Fibroblast of peridontal ligament (primary cell): ENCODE results near the gene RAB10.
"Not testable (repeated sequence)": the region's sequence is repeated elsewhere in the genome, so short reads cannot be mapped to it uniquely, and the experiment has no call there.

ENCODE experiments used
- DNase-seq: peaks from one replicate; pipeline ENCODE4 v3.0.0-alpha.2; 2010; ENCODE audit errors: extremely low read depth

RAB10 gene

DNA sequence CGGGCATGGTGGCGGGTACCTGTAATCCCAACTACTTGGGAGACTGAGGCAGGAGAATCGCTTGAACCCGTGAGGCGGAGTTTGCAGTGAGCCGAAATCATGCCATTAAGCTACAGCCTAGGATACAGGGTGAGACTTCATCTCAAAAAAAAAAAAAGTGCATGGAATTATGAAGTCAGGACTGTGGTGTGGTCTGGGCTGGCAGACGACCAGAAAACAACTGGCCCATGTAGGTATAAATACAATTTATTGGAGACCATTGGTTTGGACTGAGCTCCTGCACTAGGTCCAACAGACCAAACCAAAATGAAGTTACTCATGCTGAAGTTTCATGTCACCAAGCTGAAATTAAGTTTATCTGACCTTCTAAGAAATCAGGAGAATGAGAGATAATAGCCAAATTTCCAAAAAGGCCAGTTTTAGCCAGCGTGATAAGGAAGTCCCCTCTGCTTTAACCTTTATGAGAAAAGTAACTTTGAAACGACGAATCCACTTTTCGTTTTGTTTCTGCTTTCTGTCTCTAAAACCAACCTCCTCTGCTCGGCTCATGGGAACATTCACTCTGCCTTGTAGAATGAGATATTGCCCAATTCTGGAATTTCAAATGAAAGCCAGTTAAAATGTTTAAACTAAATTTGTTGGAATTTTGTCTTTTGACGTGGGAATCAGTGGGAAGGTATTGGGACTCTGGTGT is 17.7 kb upstream of the RAB10 start:
- DNase-seq, result peak; percentile 80

DNA sequence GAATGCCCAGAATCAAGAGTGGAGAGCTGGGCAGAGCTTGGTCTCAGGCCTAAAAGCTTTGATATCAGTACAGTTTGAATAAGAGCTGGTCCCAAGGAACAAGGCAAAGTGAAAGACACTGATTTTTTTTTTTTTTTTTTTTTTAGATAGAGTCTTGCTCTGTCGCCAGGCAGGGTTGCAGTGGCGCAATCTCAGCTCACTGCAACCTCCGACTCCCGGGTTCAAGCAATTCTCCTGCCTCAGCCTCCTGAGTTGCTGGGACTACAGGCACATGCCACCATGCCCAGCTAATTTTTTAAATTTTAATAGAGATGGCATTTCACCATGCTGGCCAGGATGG is 17.2 kb upstream of the RAB10 start:
- DNase-seq, result not testable (repeated sequence)

DNA sequence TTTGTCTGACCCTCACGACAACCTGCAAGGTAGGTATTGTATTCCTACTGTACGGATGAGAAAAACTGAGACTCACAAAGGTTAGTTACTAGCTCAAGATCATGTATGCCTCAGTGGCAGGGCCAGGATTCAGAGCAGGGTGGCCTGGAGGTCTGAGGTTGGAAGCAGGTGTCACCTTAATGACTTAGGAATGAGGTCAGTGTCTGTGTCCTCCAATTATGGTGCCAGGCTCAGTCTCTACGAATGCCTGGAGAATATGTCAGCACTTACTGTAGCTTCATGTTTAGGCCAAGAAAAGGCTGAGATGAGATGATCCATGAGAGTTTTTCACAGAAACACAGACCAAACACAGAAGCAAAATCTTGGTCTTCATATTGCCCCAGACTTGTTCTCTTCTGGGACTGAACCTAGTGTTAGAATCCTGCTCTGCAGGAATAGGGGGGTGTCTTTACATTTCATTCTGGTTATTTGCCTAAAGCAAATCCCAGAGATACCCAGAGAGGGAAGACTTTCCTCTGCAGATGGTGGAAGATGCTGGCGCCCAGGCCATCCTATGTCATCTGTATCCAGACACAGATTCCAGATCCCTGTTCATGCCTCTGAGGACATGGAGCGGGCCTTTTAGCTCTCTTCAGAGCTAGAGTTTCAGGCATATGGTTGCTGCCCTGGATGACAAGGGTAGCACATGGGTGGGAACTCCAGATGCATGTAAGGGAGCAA is 16.3 kb upstream of the RAB10 start:
- DNase-seq, result peak; percentile 5

DNA sequence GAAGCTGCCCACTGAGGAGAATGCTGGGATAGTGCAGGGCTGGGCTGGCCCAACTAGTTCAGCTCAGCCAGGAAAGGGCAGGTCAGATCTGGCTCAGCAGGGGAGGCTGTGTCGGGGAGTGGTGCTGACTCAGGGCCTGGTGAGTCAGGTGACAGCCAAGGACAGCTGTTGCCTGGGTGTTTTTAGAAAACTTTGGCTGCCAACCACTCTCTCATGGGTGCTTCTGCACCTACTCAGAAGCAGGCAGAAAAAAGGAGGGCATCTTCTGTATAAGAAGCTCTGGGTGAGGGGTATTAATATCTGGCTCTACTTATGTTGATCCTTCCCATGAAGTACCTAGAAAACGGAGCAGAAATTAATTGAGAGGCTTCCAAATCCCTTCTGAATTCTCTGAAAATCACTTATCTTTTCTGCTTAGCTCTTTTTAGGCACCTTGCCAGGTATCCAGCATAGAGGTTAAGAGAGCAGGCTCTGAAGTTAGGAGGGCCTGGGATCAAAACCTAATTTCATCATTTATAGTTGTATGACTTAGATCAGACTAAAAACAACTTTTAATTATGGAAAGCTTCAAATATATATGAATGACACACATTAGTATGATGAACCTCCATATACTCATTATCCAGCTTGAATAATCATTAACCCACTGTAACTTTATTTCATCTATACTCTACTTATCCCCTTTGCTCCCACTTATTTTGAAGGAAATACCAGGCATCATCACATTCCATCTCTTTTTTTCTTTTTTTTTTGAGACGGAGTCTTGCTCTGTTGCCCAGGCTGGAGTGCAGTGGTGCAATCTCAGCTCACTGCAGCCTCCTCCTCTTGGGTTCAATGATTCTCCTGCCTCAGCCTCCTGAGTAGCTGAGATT is 15.5 kb upstream of the RAB10 start:
- peak; percentile 82 for DNase-seq

DNA sequence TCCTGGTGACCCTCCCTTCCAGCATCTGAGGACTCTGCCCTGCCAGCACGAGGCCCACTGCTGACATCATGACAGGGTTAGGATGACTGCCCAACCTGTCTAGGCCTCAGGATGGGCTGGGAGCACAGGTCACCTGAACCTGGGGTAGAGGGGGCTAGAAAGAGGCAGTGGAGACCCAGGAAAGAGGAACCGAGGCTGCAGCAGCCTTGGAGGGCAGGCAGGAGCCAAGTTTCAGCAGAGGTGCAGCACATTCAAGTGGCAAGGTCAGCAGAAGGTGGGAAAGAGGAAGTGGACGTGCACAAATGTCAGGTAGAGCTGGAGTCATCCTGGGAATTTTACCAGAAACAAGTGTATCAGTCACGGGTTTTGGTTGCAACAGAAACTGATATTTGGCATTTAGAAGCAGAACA is 13.6 kb upstream of the RAB10 start:
- no peak for DNase-seq

DNA sequence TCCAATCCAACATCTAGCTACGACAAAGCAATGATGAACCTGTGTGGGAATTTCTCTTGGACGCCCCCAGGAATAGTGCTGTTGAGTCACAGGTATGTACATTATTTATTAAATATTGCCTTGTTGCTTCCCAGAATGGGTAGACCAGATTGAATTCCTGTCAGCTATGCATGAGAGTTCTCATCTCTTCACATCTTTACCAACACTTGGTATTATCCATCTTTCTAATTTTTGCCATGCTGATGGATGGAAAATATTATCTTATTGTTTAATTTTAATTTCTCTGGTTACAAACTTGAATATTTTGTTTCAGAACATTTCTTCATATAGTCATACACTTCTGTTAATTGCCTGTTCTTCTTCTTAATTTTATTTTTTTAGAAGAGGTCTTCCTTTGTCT is 9.6 kb upstream of the RAB10 start:
- no peak for DNase-seq

DNA sequence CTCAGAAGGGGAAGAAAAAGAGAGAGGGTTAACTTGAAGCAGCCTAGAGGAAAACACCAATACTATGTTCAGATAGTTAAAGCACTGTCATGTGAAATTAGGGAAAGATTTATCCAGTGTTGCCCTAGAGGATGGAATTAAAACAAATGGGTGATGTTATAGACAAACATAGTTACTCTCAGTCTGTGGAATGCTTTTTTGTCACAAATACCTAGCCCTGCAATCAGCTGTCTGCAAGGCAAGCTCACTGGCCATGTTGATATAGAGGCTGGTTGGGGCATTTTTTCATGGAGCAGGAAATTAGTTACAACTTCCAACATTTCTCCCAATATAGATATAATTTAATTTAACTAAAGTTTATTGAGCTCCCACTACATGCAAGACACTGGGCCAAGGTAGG is 8.4 kb upstream of the RAB10 start:
- no peak for DNase-seq

DNA sequence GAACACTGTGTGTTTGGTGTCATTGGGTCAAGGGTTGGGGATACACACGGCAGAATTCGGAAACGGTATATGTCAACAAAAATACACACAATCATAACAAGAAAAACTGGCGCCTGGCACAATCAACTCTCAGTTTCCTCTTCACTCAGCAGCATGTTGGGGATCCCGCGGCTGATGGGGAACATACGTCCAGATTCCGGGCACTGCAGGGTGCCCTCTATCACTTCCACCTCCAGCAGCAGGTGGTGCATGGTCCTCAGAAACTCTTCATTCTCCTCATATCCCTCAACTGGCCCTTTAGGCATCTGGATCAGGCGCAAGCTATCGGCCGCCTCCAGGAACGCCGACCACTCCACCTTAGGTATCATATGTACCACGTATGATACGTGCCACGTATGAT is 5.8 kb upstream of the RAB10 start:
- not testable (repeated sequence) for DNase-seq

DNA sequence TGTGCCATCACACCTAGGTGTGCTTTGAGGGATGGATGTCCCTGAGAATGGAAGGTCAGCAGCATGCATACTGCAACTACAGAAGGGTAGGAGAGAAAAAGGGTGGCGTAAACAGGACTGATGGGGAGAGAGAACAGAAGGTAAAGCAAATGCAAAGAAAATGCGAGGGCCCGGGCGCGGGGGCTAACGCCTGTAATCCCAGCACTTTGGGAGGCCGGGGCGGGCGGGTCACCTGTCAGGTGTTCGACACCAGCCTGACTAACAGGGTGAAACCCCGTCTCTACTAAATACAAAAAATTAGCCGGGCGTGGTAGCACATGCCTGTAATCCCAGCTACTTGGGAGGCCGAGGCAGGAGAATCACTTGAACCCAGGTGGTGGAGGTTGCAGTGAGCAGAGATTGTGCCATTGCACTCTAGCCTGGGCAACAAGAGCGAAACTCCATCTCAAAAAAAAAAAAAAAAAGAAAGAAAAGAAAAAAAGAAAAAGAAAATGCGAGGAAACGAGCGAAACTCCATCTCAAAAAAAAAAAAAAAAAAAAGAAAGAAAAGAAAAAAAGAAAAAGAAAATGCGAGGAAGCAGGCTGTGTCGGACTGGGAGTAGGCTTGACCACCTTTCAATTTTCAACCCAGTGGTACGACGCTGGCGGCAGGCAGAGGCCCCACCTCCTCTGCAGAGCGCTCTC is 1.2 kb upstream of the RAB10 start:
- not testable (repeated sequence) for DNase-seq

DNA sequence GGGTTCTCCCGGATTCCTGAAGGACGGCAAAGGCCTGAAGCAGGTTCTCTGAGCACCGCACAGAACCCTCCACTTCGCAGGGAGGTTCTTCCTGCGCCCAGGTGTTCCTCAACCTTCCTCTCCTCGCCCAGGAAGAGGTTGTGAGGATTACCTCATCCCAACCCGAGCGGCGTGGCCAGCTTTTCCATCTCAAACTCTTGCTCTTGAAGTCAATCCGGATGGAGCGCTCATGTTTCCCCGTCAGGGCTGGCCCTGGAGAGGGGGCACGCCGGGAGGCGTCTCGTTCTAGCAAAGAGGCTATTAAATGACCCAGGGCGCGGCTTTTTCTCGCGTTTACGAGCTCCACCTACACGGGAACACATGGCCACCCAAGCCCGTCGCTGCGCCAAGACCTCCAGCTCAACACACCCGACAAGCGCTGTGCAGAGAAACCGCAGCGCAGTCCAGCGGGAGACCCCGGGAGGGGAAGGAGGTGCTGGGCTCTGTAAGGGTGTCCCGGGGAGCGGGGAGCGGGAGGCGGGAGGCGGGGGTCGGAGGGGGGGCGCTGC is 540 bp upstream of the RAB10 start:
- peak; percentile 79 for DNase-seq

DNA sequence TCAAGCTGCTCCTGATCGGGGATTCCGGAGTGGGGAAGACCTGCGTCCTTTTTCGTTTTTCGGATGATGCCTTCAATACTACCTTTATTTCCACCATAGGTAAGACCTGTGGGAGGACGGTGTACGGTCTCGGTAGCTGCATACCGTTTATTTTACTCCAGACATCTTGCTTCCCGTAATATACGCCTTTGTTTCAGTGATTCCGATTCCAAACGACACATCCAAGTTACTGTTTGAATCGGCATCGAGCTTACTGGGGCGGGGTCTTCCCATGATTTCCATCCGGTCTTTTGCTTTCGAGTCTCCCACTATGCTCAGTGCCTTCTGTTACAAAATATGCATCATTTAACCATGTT is 731 bp downstream of the RAB10 start:
- DNase-seq, result peak; percentile 15

DNA sequence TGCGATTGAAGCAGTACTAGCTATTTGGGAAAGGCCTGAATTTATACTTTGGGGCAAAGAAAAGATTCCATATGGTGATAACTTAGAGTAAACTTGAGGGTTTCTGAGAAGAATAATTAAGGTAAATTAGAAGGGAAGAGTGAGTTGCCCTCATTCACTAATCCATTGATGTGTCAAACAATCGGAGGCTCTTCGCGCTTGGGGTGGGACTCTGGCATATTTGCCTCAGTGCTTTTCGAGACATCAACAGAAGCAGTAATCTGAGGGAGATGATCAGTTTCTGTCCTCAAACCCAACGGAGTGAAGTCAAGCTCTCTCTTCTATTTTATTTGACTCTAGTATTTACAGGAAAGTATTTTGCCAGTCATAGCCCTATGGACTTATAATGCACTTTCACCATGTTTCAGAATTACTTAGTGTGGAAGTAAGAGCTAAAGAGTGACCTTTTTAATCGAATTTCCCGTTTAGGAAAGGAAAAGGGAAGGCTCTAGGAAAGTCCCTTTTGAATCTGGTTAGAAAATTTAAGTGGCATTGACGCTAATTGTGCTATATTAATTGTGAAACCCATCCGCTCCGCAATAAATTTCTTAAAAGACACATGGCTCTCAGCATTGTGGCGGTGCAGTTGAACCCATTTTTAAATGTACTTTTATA is 1.3 kb downstream of the RAB10 start:
- peak; percentile 16 for DNase-seq

DNA sequence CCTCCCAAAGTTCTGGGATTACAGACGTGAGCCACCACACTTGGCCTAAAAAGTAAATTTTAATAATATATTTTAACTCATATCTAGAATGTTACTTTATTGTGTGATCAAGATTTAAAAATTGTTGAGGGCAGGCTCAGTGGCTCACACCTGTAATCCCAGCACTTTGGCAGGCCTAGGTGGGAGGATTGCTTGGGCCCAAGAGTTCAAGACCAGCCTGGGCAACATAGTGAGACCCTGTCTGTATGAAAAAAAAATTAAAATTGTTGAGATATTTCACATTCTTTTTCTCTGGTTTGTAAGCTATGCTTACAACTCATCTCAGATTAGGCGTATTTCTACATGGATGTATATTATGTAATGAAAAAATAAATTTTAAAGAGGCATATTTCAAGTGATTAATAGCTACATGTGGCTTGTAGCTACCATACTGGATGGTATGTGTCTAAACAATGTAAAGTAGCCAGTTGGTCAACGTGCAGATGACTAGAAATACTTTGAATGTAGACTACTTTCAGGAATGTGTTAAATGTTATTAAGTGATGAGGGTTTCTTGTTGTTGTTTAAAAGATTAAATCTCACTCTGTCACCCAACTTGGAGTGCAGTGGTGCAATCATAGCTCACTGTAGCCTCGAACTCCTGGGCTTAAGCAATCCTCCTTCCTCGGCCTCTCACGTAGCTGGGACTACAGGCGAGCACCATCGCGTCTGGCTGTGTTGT is 5.9 kb downstream of the RAB10 start:
- no peak for DNase-seq

DNA sequence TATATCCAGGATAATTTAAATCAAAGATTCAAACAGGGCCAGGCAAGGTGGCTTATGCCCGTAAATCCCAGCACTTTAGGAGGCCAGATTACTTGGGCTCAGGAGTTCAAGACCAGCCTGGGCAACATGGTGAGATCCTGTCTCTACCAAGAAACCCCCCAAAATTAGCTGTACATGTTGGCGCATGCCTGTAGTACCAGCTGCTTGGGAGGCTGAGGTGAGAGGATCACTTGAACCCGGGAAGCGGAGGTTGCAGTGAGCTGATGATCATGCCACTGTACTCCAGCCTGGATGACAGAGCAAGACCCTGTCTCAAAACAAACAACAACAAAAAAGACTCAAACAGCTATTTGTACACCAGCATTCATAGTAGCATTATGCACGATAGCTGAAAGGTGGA is 9.2 kb downstream of the RAB10 start:
- no peak for DNase-seq

DNA sequence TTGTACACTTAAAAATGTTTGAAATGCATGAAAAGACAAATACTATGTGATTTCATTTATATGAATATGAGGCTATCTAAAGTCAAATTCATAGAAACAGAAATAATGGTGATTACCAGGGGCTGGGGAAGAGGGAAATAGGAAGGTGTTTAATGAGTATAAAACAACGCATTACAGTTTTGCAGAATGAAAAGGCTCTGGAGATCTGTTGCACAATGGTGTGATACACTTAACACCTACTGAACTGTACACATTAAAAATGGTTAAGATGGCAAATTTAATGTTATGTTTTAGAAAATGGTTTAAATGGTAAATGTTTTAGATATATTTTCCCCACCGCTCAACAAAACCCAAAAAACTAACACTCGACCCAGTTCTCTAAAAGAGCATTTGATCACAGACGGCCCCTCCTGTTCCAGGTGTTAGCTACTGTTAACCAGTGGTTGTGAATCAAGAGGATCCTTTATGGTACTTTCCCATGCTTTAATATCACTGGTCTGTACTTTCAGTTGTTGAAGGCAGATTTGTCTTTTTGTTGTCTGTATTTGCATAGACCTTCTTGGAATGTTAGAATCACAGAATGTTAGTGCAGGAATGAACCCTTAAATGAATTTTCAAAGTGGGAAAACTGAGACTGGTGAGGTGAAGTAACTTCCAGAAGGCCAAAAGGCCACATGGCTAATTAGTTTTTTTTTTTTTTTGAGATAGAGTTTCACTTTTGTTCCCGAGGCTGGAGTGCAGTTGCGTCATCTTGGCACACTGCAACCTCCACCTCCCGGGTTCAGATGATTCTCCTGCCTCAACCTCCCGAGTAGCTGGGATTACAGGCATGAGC is 10.2 kb downstream of the RAB10 start:
- peak; percentile 57 for DNase-seq

DNA sequence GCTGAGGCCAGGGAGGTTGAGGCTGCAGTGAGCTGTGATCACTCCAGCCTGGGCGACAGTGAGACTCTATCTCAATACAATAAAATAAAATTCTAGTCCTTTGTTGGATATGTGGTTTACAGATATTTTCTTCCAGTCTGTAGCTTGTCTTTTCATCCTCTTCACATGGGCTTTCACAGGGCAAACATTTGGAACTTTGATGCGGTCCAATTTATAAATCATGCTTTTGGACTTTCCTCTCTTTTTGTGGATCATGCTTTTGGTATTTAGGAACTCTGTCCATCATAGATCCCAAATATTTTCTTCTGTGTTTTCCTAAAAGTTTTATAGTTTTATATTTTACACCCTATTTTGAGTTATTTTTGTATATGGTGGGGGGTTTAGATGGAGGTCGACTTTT is 14.9 kb downstream of the RAB10 start:
- no peak for DNase-seq

DNA sequence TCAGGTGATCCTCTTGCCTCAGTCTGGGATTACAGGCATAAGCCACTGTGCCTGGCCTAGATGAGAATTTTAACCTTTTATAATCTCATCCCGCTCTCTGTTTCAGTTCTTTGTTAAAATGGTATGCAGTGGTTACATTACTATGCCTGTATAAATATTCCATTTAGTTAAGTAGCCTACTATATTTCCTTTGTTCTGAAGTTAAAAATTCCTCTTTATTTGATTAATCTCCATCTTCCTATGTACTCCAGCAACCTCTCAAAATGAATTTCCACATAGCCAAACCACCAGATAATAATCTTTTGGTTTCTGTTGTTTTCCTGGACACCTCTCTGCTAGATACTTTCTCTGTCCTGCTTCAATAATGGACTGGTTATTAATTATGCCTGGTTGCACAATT is 15.8 kb downstream of the RAB10 start:
- no peak for DNase-seq

DNA sequence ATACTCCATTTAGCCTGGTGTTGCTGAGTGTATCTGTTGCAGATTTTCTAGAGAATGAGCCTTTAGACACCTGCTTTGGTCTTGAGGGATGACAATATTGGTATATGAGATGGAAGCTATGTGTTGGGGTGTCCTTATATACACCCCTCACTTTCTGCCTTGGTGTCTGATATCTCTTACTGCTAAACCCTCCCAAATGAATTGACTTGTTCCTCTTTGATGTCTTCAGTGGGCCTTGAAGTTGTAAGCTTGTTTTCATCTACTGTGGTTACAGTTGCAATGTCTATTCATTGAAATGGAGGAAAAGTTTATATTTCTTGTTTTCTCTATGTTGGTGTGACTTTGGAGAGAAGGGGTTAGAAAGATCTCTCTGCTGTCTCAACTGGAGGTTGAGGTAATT is 18.9 kb downstream of the RAB10 start:
- no peak for DNase-seq

DNA sequence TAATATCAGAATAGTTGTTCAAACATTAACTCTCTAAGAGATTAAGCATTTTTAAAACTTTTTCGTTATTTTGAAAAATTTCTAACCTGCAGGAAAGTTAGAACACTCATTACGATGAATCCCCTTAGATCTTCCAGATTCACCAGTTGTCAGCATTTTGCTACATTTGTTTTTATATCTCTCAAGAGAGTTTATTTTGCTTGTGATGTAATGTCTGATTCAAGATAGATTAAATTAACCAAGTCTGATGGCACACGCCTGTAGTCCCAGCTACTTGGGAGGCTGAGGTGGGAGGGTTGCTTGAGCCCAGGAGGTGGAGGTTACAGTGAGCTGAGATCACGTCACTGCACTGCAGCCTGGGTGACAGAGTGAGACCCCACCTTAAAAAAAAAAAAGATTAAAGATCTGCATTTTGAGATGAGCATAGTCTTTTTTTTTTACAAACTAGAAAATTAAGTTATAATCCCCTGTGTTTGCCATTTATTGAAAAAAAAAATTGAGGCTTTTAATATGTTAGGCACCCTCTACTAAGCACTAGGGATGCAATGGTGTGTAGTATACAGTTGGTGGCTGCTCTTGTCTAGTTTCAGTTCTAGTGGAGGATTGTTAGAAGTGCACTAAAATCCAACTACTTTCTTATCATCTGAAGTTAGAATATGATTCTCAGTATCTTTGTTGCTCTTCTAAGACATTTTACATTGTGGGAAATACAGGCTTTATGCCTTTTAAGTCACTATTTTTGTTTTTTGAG is 20.9 kb downstream of the RAB10 start:
- DNase-seq, result peak; percentile 22
